ELF-1 (cell line): ENCODE data around the gene MZT2B.
A peak's percentile ranks its signal among the peaks of the same experiment; 100 is the strongest.
"Not testable (repeated sequence)": the region's sequence is repeated elsewhere in the genome, so short reads cannot be mapped to it uniquely, and the experiment has no call there.

ENCODE experiments used
- DNase-seq: peaks from one replicate; pipeline ENCODE4 v3.0.0-alpha.2; 2016; ENCODE audit warnings: low read depth, low spot score

The MZT2B gene

GRCh38 chr2:130181880-130182682 lies at the start of gene MZT2B:
MZT2B (plus strand) TSS chr2:130182262; CDS start chr2:130182283, 21 bp downstream.
- peak; percentile 91 for DNase-seq

GRCh38 chr2:130135692-130136541 lies 46.1 kb upstream of the MZT2B start:
- DNase-seq = no peak

- not testable (repeated sequence) for DNase-seq
Observed at GRCh38 chr2:130136546-130136945, 45.5 kb upstream of the MZT2B start.

GRCh38 chr2:130137118-130137517 lies 44.9 kb upstream of the MZT2B start:
- not testable (repeated sequence) for DNase-seq

- DNase-seq = not testable (repeated sequence)
Observed at GRCh38 chr2:130138326-130138725, 43.7 kb upstream of the MZT2B start.

- not testable (repeated sequence) for DNase-seq
Observed at GRCh38 chr2:130138841-130139251, 43.2 kb upstream of the MZT2B start.

- DNase-seq = not testable (repeated sequence)
Observed at GRCh38 chr2:130139331-130140280, 42.5 kb upstream of the MZT2B start.

- not testable (repeated sequence) for DNase-seq
Observed at GRCh38 chr2:130140516-130140915, 41.5 kb upstream of the MZT2B start.

GRCh38 chr2:130141002-130141401 lies 41.1 kb upstream of the MZT2B start:
- DNase-seq = not testable (repeated sequence)

- not testable (repeated sequence) for DNase-seq
Observed at GRCh38 chr2:130141645-130142370, 40.3 kb upstream of the MZT2B start.

GRCh38 chr2:130142396-130143265 lies 39.4 kb upstream of the MZT2B start:
- DNase-seq = not testable (repeated sequence)

- not testable (repeated sequence) for DNase-seq
Observed at GRCh38 chr2:130143266-130144039, 38.6 kb upstream of the MZT2B start.

GRCh38 chr2:130145006-130145414 lies 37.1 kb upstream of the MZT2B start, which contains the start of gene CCDC74B:
CCDC74B (minus strand) TSS chr2:130145112; CDS start chr2:130144996, 116 bp downstream.
- DNase-seq = peak; percentile 69

GRCh38 chr2:130148515-130148914 lies 33.5 kb upstream of the MZT2B start:
- DNase-seq = not testable (repeated sequence)

- DNase-seq = no peak
Observed at GRCh38 chr2:130150181-130151144, 31.6 kb upstream of the MZT2B start.

- not testable (repeated sequence) for DNase-seq
Observed at GRCh38 chr2:130151145-130151512, 30.9 kb upstream of the MZT2B start.

- not testable (repeated sequence) for DNase-seq
Observed at GRCh38 chr2:130152136-130152815, 29.8 kb upstream of the MZT2B start.
